CD4-positive, alpha-beta T cell treated with Interleukin-17A for 4 hours (primary cell): ENCODE data around the gene SLC35G1.

Source experiments
- DNase-seq: peaks from one replicate; pipeline ENCODE4 v3.0.0-alpha.2; 2020; ENCODE audit warnings: mixed read lengths

SLC35G1 gene

GRCh38 chr10:93893646-93894515 is at the start of gene SLC35G1:
TSS of gene SLC35G1 (plus strand) at chr10:93893978. CDS start at chr10:93894034, 56 bp downstream.
- peak; percentile 81 for DNase-seq

- DNase-seq = no peak
Observed at GRCh38 chr10:93844979-93845626, 48.7 kb upstream of the SLC35G1 start.

- no peak for DNase-seq
Observed at GRCh38 chr10:93849593-93849992, 44.2 kb upstream of the SLC35G1 start.

- no peak for DNase-seq
Observed at GRCh38 chr10:93850031-93851015, 43.5 kb upstream of the SLC35G1 start.

GRCh38 chr10:93851169-93851568 is 42.6 kb upstream of the SLC35G1 start:
- DNase-seq = no peak

- DNase-seq = no peak
Observed at GRCh38 chr10:93852476-93853095, 41.2 kb upstream of the SLC35G1 start.

GRCh38 chr10:93854975-93855374 is 38.8 kb upstream of the SLC35G1 start:
- no peak for DNase-seq

- DNase-seq = no peak
Observed at GRCh38 chr10:93856349-93857145, 37.2 kb upstream of the SLC35G1 start.

GRCh38 chr10:93859049-93859655 is 34.6 kb upstream of the SLC35G1 start:
- DNase-seq = no peak

- DNase-seq = no peak
Observed at GRCh38 chr10:93861825-93862224, 32.0 kb upstream of the SLC35G1 start.

- DNase-seq = no peak
Observed at GRCh38 chr10:93865794-93866425, 27.9 kb upstream of the SLC35G1 start.

- no peak for DNase-seq
Observed at GRCh38 chr10:93867525-93867924, 26.3 kb upstream of the SLC35G1 start.

- no peak for DNase-seq
Observed at GRCh38 chr10:93871671-93872204, 22.0 kb upstream of the SLC35G1 start.

- no peak for DNase-seq
Observed at GRCh38 chr10:93872375-93873158, 21.2 kb upstream of the SLC35G1 start.

GRCh38 chr10:93873420-93874115 is 20.2 kb upstream of the SLC35G1 start:
- no peak for DNase-seq

- DNase-seq = no peak
Observed at GRCh38 chr10:93874309-93875031, 19.3 kb upstream of the SLC35G1 start.

- no peak for DNase-seq
Observed at GRCh38 chr10:93875032-93875358, 18.8 kb upstream of the SLC35G1 start.

- DNase-seq = no peak
Observed at GRCh38 chr10:93876381-93876780, 17.4 kb upstream of the SLC35G1 start.
